ENCODE results near the gene KRT14.
"Not testable (repeated sequence)": the region's sequence is repeated elsewhere in the genome, so short reads cannot be mapped to it uniquely, and the experiment has no call there.

Gene KRT14

GRCh38 chr17:41606930-41607329 is 20.2 kb upstream of the KRT14 start:
- not testable (repeated sequence) for ATAC-seq, DNase-seq

- no peak for ATAC-seq
- no peak for DNase-seq
Observed at GRCh38 chr17:41602524-41602923, 15.8 kb upstream of the KRT14 start.

GRCh38 chr17:41600318-41600717 is 13.6 kb upstream of the KRT14 start:
- ATAC-seq (no peak), DNase-seq (no peak)

- ATAC-seq (no peak), DNase-seq (no peak)
Observed at GRCh38 chr17:41599680-41600079, 13.0 kb upstream of the KRT14 start.

GRCh38 chr17:41595585-41595984 is 8.9 kb upstream of the KRT14 start:
- ATAC-seq (no peak), DNase-seq (no peak)

- ATAC-seq, result no peak
- DNase-seq, result no peak
Observed at GRCh38 chr17:41594363-41594915, 7.7 kb upstream of the KRT14 start.

GRCh38 chr17:41593306-41593981 is 6.7 kb upstream of the KRT14 start:
- no peak for ATAC-seq
- DNase-seq, result no peak

GRCh38 chr17:41592601-41593305 is 6.1 kb upstream of the KRT14 start:
- ATAC-seq (no peak), DNase-seq (no peak)

GRCh38 chr17:41589301-41589700 is 2.6 kb upstream of the KRT14 start:
- DNase-seq (no peak), ATAC-seq (no peak)

- ATAC-seq, result no peak
- no peak for DNase-seq
Observed at GRCh38 chr17:41588126-41588810, 1.6 kb upstream of the KRT14 start.

- ATAC-seq, result no peak
- no peak for DNase-seq
Observed at GRCh38 chr17:41585301-41586056, 1.2 kb downstream of the KRT14 start.

- DNase-seq, ATAC-seq: not testable (repeated sequence)
Observed at GRCh38 chr17:41584331-41584927, 2.3 kb downstream of the KRT14 start.

GRCh38 chr17:41583137-41584127 is 3.3 kb downstream of the KRT14 start:
- ATAC-seq, result no peak
- no peak for DNase-seq

GRCh38 chr17:41582061-41582968 is 4.4 kb downstream of the KRT14 start:
- not testable (repeated sequence) for DNase-seq, ATAC-seq

- ATAC-seq (no peak), DNase-seq (no peak)
Observed at GRCh38 chr17:41581366-41582060, 5.2 kb downstream of the KRT14 start.

- DNase-seq (no peak), ATAC-seq (no peak)
Observed at GRCh38 chr17:41580687-41581365, 5.9 kb downstream of the KRT14 start.

GRCh38 chr17:41580244-41580575 is 6.5 kb downstream of the KRT14 start:
- DNase-seq (no peak), ATAC-seq (no peak)

All from stimulated activated naive CD8-positive, alpha-beta T cell treated with anti-CD3 and anti-CD28 coated beads, Interleukin-15, Interleukin-2, amounts not matched to agents 100 U/mL and 50 U/mL, for 24 hours (primary cell).